SK-MEL-5 (cell line): Measurements from ENCODE around the gene TMC6. TPM values are rescaled to one million over a fixed set of nuclear protein-coding genes. Genes with fewer than 3 reads are reported as not detected.
A peak's percentile ranks its signal among the peaks of the same experiment; 100 is the strongest.

Experiments used
- DNase-seq: peaks from one replicate; pipeline ENCODE4 v3.0.0-alpha.2; 2016; ENCODE audit warnings: low read depth, low spot score
- in situ Hi-C: cut with HindIII; loops from 2 replicates; pipeline ENCODE4 v1.10.0; 2016; ENCODE audit warnings: low sequenced_read_pairs, high pct_unique_total_duplicates, low pct_unique_long_range_greater_than_20kb
- total RNA-seq: library from RNA; depleted of rRNA; stranded (reverse); fragments of >200 nt; shearing (Covaris generic); gene quantifications from 2 replicates; pipeline ENCODE4 v1.2.3, GENCODE V29; 2014

Gene TMC6
- total RNA-seq, 1 experiment from 2014 or later = 299 TPM

DNA sequence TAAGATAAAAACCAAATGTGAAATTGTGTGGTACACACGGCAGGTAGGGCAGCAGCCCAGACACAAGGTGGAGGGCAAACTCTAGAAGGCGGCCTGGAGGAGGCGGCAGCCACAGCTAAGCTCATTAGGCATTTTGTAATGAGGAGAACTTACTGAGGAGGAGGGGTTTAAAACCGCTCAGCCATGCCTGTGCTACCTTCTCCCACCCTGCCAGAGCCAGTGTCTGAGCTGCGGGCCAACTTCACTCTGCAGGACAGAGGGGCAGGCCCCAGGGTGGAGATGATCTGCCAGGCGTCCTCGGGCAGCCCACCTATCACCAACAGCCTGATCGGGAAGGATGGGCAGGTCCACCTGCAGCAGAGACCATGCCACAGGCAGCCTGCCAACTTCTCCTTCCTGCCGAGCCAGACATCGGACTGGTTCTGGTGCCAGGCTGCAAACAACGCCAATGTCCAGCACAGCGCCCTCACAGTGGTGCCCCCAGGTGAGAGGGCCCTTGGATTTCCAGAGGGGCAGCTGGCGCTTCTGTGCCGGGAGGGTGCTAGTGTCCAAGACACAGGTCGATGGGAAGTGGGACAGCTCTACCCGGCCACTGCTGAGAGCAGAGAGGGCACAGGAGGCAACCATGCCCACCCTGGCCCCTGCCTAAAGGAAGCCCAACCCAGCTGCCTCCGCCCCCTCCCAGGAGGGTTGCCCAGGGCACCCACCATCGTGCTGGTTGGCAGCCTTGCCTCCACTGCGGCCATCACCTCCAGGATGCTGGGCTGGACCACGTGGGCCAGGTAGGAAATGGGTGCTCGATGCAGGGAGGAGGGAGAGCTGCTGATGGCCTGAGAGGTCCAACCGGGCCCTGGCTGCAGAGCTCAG is 35.6 kb upstream of the TMC6 start:
- DNase-seq = no peak
- in situ Hi-C loops = no loop called here

DNA sequence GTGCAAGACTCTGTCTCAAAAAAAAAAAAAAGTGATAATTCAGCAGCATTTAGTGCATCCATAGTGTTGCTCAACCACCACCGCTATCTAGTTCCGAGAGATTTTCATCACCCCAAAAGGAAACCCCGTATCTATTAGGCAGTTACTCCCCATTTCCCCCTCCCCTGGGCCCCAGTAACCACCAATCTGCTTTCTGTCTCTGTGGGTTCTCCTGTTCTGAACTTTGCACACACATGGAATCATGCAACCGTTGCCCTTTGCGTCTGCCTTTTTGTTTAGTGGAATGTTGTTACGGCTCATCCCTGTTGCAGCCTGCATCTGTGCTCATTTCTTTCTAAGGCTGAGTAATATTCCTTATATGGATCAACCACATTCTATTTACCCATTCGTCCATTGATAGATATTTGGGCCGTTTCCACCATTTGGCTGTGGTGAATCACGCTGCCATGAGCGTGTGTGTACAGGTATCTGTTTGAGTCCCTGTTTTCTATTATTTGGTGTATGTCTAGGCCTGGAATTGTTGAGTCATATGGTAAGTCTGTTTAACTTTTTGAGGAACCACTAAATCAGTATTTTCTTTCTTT is 31.1 kb upstream of the TMC6 start:
- DNase-seq = no peak
- in situ Hi-C loops = no loop called here

DNA sequence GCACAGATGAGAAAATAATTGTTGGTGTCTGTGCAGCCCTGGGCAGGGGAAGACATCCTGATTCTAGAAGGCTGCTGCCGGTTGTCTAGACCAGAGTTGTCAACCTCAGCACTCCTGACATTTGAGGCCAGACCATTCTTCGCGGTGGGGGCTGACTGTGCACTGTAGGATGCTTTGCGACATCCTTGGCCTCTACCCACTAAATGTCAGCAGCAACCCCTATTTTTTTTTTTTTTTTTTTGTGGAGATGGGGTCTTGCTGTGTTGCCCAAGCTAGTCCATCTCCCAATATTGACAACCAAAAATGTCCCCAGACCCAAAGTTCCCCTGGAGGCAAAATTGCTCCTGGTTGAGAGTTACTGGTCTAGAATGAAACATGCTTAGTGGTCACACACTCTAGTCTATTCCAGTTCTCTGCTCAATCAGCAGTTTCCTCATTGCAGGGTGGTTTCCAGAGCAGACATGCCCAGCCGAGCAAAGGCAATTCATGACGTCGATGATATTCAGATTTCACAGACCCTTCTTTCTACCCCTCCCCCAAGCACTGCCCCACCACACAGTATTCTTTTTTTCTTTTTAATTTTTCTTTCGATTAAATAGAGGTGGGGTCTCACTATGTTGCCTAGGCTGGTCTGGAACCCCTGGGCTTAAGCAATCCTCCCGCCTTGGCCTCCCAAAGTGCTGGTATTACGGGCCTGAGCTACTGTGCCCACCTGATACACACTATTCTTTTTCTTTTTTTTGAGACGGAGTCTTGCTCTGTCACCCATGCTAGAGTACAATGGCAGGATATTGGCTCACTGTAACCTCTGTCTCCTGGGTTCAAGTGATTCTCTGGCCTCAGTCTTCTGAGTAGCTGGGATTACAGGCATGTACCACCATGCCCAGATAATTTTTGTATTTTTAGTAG is 26.6 kb upstream of the TMC6 start:
- DNase-seq = no peak
- in situ Hi-C loops = no loop called here

DNA sequence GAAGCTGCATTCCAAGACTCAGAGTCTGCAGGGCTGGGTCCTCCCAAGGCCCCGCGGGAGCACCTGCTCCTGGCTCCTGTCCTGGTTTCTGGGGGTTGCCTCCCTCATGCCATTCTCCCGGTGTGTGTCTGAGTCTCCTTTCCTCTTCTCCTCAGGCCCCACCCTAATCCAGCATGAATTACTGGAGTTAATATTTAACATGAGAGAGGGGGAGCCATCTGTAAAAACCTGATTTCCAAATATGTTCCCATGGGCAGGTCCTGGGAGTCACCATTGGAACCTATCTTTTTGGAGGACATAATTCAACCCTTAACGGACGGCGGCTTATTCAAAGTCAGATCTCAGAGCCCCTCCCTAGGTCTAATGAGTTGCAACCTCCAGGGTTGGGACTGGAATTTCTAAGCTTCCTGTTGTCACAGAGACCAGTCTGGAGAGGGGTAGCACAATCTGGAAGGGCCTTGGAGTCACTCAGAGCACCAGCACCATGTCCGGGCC is 23.0 kb upstream of the TMC6 start:
- no peak for DNase-seq

DNA sequence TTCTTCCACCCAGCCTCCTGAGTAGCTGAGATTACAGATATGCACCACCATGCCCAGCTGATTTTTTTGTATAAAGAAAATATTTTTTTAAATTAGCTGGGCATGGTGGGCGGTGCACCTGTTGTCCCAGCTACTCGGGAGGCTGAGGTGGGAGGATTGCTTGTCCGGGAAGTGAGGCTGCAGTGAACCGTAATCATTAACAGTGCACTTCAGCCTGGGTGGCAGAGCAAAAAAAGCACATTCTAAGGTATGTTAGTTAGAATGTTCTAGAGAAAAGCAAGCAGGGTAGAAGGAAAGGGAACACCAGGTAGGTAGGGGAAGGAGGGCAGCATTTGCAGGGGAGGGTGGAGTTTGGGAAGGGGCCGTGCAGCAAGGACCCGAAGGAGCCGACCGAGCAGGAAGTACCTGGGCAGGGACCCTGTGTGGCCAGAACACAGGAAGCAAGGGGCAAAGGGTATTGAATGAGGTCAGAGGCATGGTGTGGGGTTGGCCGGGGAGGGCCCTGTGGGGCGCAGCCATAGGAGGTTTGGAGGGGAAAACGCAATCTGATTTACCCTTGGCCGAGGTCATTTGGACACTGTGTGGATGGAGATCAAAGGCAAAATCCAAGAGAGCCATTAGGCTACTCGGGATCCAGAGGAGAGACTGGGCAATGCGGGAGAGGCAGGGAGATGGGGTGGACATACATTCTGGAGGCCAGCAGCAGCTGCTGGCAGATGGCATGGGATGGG is 19.9 kb upstream of the TMC6 start:
- in situ Hi-C loops = no loop called here
- no peak for DNase-seq

More for the DNA sequence above, 23.0 kb upstream of the TMC6 start:
- in situ Hi-C loops = no loop called here

DNA sequence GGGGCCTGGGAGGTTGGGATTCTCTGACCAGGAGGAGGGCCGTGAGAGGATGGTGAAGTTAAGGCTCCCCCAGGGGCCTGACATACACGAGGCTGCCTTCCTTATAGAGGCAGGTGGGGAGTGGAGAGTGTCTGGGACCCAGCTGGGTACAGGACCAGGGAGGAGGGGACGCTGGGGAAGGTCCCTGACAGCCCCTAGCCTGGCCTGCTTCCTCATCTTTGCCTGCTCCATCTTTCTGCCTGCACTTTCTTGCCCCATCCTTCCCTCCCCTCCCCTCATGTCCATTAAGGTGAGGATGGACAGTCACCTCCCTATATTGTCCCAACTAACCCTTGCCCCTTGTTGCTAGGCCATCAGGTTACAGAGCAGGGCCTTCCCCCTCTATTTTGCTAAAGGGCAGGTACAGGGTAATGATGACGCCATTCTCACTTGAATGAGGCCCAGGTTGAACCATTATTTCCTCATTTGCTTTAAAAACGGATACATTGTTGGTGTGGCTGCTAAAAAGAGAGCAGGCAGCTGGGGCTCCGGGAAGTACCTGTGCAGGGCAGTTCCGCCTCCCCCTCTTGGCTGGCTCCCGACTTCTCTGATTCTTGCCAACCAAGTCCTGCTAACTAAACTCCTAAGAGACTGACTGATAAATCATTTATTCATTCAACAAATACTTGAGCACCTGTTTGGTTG is 18.9 kb upstream of the TMC6 start:
- in situ Hi-C loops = no loop called here
- no peak for DNase-seq

DNA sequence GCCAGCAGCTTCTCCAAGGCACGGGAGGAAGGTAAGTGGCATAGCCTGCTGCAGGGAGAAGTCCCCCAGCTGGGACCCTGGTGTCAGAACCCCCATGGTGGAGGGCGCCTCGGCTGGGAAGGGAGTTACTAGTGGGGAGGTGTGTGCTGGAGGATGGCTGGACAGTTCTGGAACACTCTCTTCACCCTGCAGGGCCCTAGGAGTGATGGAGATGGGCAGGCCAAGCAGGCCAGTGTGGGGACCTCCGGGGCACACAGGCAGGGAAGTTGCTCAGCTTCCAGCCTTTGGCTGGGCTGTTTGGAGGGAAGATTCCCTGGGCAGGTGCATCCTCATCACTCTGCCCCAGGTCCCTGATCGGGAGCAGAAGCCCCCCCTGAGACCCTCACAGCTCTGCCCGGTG is 18.3 kb upstream of the TMC6 start:
- no peak for DNase-seq
- in situ Hi-C loops = no loop called here

DNA sequence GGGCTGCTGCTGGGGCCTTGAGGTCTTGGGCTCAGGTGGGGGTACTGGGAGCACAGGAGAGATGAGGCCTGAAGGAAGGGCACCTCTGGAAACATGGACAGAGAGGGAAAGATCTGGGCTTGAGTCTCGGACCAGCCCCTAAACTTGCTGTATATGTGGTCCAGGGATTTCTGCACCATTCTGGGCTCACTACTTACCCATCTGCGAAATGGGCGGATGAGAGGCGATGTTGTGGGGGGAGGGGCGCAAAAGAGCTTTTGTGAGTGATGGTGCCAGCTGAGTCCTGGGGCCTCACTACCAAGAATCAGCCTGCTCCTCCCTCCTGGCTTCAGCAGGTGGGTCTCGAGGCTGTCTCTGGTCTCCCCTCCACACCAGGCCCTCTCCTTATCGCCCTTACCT is 17.9 kb upstream of the TMC6 start:
- in situ Hi-C loops = no loop called here
- no peak for DNase-seq

DNA sequence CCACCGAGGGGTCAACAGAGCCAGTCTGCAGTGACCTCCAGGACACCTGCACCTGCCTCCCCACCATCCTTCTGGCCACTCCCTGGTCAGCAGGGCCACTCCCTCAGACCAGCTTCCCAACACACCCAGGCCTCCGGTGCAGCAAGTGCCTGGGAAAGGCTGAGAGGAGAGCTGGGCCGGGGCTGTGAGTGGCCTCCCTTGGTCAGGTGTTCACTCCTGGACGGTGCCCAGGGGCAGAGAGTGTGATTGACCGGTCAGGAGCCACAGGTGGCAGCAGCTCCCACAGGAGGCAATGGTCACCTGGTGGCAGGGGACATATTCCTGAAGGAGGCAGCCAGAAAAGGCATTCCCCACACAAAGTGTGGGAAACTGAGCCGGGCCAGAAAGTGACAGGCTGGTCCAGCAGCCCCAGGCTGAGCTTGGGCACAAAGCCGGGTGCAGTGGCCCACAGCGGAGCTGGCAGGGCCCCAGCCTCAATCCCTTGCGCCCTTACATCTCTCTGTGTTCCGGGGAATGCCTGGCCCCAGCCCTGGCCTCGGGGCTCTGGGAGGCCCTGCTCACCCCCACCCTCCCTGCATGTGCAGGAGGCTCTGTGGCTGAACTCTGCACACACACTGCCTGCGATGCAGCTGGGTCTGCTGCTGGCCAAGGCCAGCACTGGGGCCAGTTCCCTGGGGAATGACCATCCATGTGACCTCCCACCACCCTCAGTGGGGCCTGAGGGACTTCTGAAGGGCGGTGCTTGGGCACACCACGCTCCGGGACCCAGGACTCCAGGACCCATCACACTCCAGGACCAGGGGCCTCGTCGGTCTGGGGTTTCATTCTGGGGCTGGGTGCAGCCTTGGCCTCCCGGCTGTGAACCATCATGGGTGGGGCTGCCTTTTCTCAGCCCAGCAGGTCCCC is 16.4 kb upstream of the TMC6 start:
- DNase-seq = no peak
- in situ Hi-C loops = no loop called here

DNA sequence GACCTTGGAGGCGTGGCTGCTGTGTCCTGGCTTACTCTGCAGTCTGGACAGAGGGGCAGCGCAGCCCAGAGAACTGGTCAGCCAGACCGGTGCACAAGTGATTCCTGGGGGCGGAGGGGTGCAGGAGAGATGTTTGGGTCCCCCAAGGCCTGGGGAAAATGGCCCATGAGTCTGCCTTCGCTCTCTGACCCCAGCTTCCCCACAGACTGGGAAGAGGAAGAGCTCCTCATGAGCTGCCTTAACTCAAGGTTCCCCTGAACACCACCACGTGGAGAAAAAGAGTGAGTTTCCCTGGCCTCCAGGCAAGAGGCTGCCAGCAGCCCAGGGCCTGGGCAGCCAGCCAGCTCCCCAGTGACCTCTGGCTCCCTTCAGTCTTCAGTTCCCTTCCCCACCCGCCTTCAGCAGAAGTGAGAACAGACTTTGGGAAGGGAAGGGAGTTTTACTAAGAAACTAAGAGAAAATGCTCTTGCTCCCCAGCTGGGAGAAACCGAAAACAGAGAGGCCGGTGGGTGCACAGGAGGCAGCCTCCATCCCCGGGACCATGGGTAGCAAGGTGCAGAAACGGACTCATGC is 15.7 kb upstream of the TMC6 start:
- in situ Hi-C loops = no loop called here
- peak; percentile 69 for DNase-seq

DNA sequence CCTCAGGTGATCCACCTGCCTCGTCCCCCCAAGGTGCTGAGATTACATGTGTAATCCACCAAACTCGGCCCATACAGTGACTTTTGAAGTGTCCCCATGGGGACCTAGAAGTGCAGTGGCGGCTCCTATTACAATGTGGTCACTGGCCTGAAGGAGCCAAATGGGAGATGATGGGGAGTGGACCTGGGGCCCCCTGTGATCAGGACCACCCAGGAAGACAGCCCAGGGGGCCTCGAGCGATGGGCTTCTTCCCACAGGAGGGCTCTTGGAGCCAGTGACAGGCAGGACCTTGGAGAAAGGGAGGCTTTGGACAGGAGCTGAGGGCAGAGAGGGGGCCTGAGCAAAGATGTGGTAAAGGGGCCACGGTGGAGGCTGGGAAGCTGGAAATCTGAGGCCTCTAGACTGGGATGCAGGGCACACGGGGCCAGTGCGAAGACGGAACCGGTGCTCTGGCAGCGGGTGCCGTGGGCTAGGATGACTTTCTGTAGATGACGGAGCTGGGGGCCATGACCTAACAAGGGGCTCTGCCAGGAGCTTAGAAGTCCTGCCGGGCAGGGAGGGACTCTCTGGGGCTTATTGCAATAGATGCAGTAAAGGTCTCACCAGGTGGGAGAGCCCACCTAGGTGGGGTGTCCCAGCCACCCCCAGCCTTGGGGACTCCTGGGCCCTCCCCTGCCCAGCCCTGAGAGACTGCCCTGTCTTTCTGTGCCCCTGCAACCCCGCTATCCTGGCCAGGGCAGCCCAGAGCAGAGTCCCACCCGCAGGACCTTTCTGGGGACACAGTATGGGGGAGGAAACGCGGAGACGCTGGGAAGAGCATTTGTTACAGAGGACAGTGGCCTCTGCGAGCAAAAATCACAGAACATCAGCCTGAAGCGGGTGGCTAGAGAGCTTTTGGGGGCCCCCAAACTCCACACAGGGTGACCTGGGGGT is 14.9 kb upstream of the TMC6 start:
- DNase-seq = no peak
- in situ Hi-C loops = no loop called here

DNA sequence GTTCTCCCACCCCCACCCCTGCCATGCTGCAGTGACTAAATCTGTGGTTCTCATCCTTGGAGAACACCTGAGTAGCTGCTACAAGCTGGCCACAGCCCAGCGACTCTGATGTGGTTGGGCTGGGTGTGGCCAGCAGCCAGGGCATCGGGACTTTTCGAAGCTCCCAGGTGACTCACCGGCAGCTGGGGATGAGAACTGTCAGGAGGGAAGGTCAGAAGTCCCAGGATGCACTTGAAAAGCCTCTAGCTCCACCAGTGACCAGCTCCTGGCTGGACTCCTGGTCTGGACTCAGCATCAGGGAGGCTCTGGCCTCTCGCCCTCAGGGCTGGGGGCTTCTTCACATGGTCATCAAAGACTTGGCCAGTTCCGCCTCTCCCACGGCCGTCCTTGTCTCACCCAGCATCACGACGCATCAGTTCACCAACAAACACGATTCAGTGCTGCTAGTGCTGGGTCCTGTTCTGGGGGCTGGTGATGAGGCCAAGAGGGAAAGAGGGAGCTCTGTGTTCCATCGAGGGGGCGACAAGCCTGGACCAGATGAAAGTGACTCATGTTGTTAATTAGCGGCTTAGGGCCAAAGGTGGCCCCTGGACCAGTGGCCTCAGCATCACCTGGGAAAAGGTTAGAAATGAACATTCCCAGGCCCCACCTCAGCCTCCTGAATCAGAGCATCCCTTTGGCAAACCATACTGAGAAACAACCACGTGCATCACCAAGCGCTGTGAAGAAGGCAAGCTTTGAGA is 13.7 kb upstream of the TMC6 start:
- in situ Hi-C loops = no loop called here
- no peak for DNase-seq

DNA sequence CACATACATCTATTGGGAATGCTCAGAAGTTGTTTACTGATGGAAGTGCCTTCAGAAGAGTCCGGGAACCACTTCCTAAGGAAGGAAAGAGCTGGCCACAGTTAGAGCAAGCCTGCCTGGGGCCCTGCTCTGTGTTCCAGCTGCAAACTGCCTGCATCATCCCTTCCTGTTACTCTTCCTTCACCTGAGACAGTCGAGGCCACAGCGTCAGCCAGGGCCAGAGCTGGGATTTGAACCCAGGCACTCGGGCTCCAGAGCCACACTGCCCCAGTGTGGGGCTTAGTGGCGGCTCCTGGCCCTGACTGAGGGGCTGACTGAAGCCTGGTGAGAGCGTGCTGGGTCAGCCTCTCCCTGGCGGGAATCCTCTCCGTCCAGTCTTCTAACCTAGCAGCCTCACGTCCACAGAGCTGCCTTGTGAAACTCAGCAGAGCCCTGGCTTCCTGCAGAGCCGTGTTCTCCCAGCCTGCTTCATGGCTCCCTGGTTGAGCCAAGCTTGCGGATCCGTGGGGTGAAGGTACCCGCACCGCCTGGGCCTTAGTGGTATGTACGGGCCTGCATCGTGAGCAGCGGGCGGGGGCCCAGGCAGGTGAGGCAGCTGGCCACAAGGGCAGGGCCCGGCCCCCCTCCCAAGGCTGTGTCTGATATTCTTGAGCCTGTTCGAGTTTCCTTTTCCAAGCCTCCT is 13.0 kb upstream of the TMC6 start:
- in situ Hi-C loops = no loop called here
- no peak for DNase-seq
